H9 (cell line): ENCODE measurements around the gene HEG1. TPM values are rescaled to one million over a fixed set of nuclear protein-coding genes. Genes with fewer than 3 reads are reported as not detected.

ENCODE experiments used
- DNase-seq: peaks from one replicate; pipeline ENCODE4 v3.0.0-alpha.2; 2017
- H2AFZ ChIP-seq: one replicate; pipeline ENCODE4 v1.6.1; 2013; ENCODE audit warnings: mild to moderate bottlenecking, low read length, control low read depth, moderate library complexity
- H2AK5ac ChIP-seq: 2 replicates; pipeline ENCODE4 v1.6.1; 2013; ENCODE audit warnings: low read length, control low read depth, mixed read lengths; ENCODE audit not compliant: insufficient read length
- H2BK120ac ChIP-seq: one replicate; pipeline ENCODE4 v1.6.1; 2013; ENCODE audit warnings: low read depth, mild to moderate bottlenecking, low read length, control low read depth, inconsistent platforms; ENCODE audit not compliant: poor library complexity, severe bottlenecking
- H2BK12ac ChIP-seq: 2 replicates; pipeline ENCODE4 v1.6.1; 2013; ENCODE audit warnings: low read length, control low read depth, mixed read lengths, low read depth; ENCODE audit not compliant: insufficient read length
- H2BK15ac ChIP-seq: 2 replicates; pipeline ENCODE4 v1.6.1; 2013; ENCODE audit warnings: low read depth, low read length, control low read depth
- H2BK20ac ChIP-seq: one replicate; pipeline ENCODE4 v1.6.1; 2013; ENCODE audit warnings: low read depth, mild to moderate bottlenecking, low read length, control low read depth, inconsistent platforms; ENCODE audit not compliant: poor library complexity, severe bottlenecking
- H2BK5ac ChIP-seq: 2 replicates; pipeline ENCODE4 v1.6.1; 2013; ENCODE audit warnings: low read length, control low read depth, mixed read lengths; ENCODE audit not compliant: insufficient read length
- H3K14ac ChIP-seq: 2 replicates; pipeline ENCODE4 v1.6.1; 2013; ENCODE audit warnings: low read length, control low read depth; ENCODE audit not compliant: insufficient read depth
- H3K18ac ChIP-seq: 2 replicates; pipeline ENCODE4 v1.6.1; 2013; ENCODE audit warnings: low read depth, mild to moderate bottlenecking, mixed read lengths, low read length, control low read depth; ENCODE audit not compliant: insufficient read length
- H3K23ac ChIP-seq: 2 replicates; pipeline ENCODE4 v1.6.1; 2013; ENCODE audit warnings: low read length, control low read depth, mixed read lengths, low read depth; ENCODE audit not compliant: insufficient read length
- H3K23me2 ChIP-seq: 2 replicates; pipeline ENCODE4 v1.6.1; 2013; ENCODE audit warnings: low read depth, mild to moderate bottlenecking, mixed read lengths, low read length, control low read depth; ENCODE audit not compliant: insufficient read length, poor library complexity, severe bottlenecking
- H3K27ac ChIP-seq: 2 replicates; pipeline ENCODE4 v1.5.1; 2013; ENCODE audit warnings: low read length, control low read depth, mixed read lengths, low read depth; ENCODE audit not compliant: insufficient read length
- H3K27me3 ChIP-seq: 2 replicates; pipeline ENCODE4 v1.6.1; 2013; ENCODE audit warnings: low read length, control low read depth, inconsistent platforms; ENCODE audit not compliant: insufficient read depth
- H3K4ac ChIP-seq: 2 replicates; pipeline ENCODE4 v1.6.1; 2013; ENCODE audit warnings: low read depth, mild to moderate bottlenecking, control low read depth, inconsistent platforms, low read length, moderate library complexity
- H3K4me1 ChIP-seq: 2 replicates; pipeline ENCODE4 v1.6.1; 2013; ENCODE audit warnings: low read length, control low read depth, inconsistent platforms; ENCODE audit not compliant: insufficient read depth
- H3K4me2 ChIP-seq: 2 replicates; pipeline ENCODE4 v1.6.1; 2013; ENCODE audit warnings: low read length, control low read depth, mixed read lengths; ENCODE audit not compliant: insufficient read length, insufficient read depth
- H3K56ac ChIP-seq: 2 replicates; pipeline ENCODE4 v1.6.1; 2013; ENCODE audit warnings: low read depth, mild to moderate bottlenecking, mixed read lengths, low read length, control low read depth; ENCODE audit not compliant: insufficient read length
- H3K79me1 ChIP-seq: 2 replicates; pipeline ENCODE4 v1.6.1; 2013; ENCODE audit warnings: low read depth, mild to moderate bottlenecking, moderate library complexity, low read length, control low read depth, inconsistent platforms; ENCODE audit not compliant: insufficient read depth, poor library complexity, severe bottlenecking
- H3K79me2 ChIP-seq: 2 replicates; pipeline ENCODE4 v1.6.1; 2013; ENCODE audit warnings: low read length, control low read depth, inconsistent platforms; ENCODE audit not compliant: insufficient read depth
- H3K9ac ChIP-seq: 2 replicates; pipeline ENCODE4 v1.6.1; 2013; ENCODE audit warnings: low read length, control low read depth, mixed read lengths; ENCODE audit not compliant: insufficient read length; ENCODE audit errors: extremely low read depth
- H3K9me3 ChIP-seq: one replicate; pipeline ENCODE4 v1.6.1; 2013; ENCODE audit warnings: low read depth, low read length, inconsistent platforms; ENCODE audit not compliant: control insufficient read depth
- H3T11ph ChIP-seq: one replicate; pipeline ENCODE4 v1.6.1; 2013; ENCODE audit warnings: mild to moderate bottlenecking, low read length, control low read depth, inconsistent platforms
- H4K20me1 ChIP-seq: one replicate; pipeline ENCODE4 v1.6.1; 2013; ENCODE audit not compliant: control insufficient read depth, insufficient read length, insufficient read depth
- H4K5ac ChIP-seq: 2 replicates; pipeline ENCODE4 v1.6.1; 2013; ENCODE audit warnings: low read depth, mild to moderate bottlenecking, mixed read lengths, low read length, control low read depth; ENCODE audit not compliant: insufficient read length
- H4K8ac ChIP-seq: replicated peaks from 2 replicates; pipeline ENCODE4 v1.6.1; 2013; ENCODE audit warnings: low read length, control low read depth, mixed read lengths, low read depth; ENCODE audit not compliant: insufficient read length
- H4K91ac ChIP-seq: 2 replicates; pipeline ENCODE4 v1.6.1; 2013; ENCODE audit warnings: low read depth, mild to moderate bottlenecking, moderate library complexity, mixed read lengths, low read length, control low read depth; ENCODE audit not compliant: insufficient read length
- H3K27ac Mint-ChIP-seq, 3 experiments: 2 replicates in 2 of 3; 3 replicates in 1 of 3; pipeline ENCODE4 v1.8.0; 2020 to 2021; ENCODE audit warnings: mixed read lengths in 3 of 3, mild to moderate bottlenecking in 1 of 3, moderate library complexity in 1 of 3
- H3K27me3 Mint-ChIP-seq: 2 replicates; pipeline ENCODE4 v1.8.0; 2021; ENCODE audit warnings: low read depth, mild to moderate bottlenecking, moderate library complexity, mixed read lengths
- H3K36me3 Mint-ChIP-seq, 3 experiments: 2 replicates in 2 of 3; 3 replicates in 1 of 3; pipeline ENCODE4 v1.8.0; 2020 to 2021; ENCODE audit warnings: low read depth in 3 of 3, mixed read lengths in 3 of 3; ENCODE audit not compliant: insufficient read depth in 1 of 3
- H3K4me1 Mint-ChIP-seq, 2 experiments: 2 replicates each; pipeline ENCODE4 v1.8.0; 2020; ENCODE audit warnings: mixed read lengths in 2 of 2
- H3K4me3 Mint-ChIP-seq, 2 experiments: 2 replicates in 1 of 2; 3 replicates in 1 of 2; pipeline ENCODE4 v1.8.0; 2020 to 2021; ENCODE audit warnings: mild to moderate bottlenecking in 2 of 2, mixed read lengths in 2 of 2, moderate library complexity in 1 of 2
- H3K9me3 Mint-ChIP-seq, 2 experiments: 2 replicates in 1 of 2; 3 replicates in 1 of 2; pipeline ENCODE4 v1.8.0; 2020; ENCODE audit warnings: mild to moderate bottlenecking in 2 of 2, mixed read lengths in 2 of 2, moderate library complexity in 1 of 2
- WGBS: extraction: QIAGEN DNeasy Blood & Tissue Kit; methylation state at CpG from one replicate; pipeline ENCODE4 v1.1.7; 2013; ENCODE audit warnings: missing lambda C conversion rate, low lambda C conversion rate, mixed read lengths; ENCODE audit not compliant: insufficient read length; ENCODE audit errors: extremely low coverage; 5-methylcytosine and 5-hydroxymethylcytosine counted together
- total RNA-seq: library from RNA; stranded (reverse); gene quantifications from 2 replicates; pipeline ENCODE4 v1.2.1, GENCODE V29; 2021
- TF ChIP-seq, protein P1 (sequence below): fragments of 200-600 bp; sonication (generic); conservative IDR thresholded peaks from 3 replicates; pipeline ENCODE4 v1.8.0; 2021; ENCODE audit warnings: antibody characterized with exemption, mild to moderate bottlenecking

Gene HEG1
- total RNA-seq, 1 experiment from 2014 or later: 10.3 TPM

DNA sequence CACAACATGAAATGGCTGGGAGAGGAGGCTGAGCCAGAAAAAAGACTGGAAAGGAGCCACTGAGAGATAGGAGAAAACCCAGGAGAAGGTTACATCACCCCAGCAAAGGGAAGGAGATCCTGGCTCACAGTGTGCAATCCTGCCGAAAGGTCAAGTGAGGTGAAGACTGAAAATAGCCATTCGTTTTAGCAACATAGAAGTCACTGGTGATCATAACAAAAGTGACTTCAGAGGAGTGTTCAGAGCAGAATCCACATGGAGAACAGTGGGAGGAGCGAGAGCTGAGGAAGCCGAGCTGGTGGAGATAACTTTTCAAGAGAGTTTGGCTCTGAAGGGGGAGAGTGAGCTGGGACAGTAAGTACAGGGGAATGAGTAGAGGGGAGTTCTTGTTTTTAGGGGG lies 5.4 kb upstream of the HEG1 start:
- no peak overlapping the region for H3K27ac Mint-ChIP-seq
- no CpG with 5 or more reads among the region's 4 CpGs for WGBS

More for the DNA sequence above, 5.4 kb upstream of the HEG1 start:
- no peak overlapping the region for H3K4me2 ChIP-seq
- H4K5ac ChIP-seq: no peak overlapping the region
- H3K9ac ChIP-seq: no peak overlapping the region
- H3K14ac ChIP-seq: no peak overlapping the region
- Mint-ChIP-seq H3K9me3 (peaks cover 5% of the 10 kb centered on the region in 2 experiments; a peak in 3 of 5 replicates), H3K36me3 (0 out of 7 replicates have a peak, but pooled peaks cover 0 to 7% (median 0%) of the 10 kb centered on the region in 3 experiments), H3K4me3 (no peak overlapping the region), H3K27me3 (peaks cover 65% of the 10 kb centered on the region), H3K4me1 (peaks cover 39 to 41% of the 10 kb centered on the region in 2 experiments)
- no peak overlapping the region for H4K91ac ChIP-seq
- no peak overlapping the region for H2BK12ac ChIP-seq
- no peaks in the 10 kb centered on the region for H3K79me2 ChIP-seq
- no peak overlapping the region for H2AK5ac ChIP-seq
- no peak overlapping the region for H2AFZ ChIP-seq
- H3T11ph ChIP-seq: no peak overlapping the region
- H3K4ac ChIP-seq: no peak overlapping the region
- H2BK15ac ChIP-seq: no peak overlapping the region
- peaks cover 4% of the 10 kb centered on the region for H3K23me2 ChIP-seq
- H2BK20ac ChIP-seq: no peak overlapping the region
- H3K79me1 ChIP-seq: no peaks in the 10 kb centered on the region
- TF ChIP-seq, protein P1, sequence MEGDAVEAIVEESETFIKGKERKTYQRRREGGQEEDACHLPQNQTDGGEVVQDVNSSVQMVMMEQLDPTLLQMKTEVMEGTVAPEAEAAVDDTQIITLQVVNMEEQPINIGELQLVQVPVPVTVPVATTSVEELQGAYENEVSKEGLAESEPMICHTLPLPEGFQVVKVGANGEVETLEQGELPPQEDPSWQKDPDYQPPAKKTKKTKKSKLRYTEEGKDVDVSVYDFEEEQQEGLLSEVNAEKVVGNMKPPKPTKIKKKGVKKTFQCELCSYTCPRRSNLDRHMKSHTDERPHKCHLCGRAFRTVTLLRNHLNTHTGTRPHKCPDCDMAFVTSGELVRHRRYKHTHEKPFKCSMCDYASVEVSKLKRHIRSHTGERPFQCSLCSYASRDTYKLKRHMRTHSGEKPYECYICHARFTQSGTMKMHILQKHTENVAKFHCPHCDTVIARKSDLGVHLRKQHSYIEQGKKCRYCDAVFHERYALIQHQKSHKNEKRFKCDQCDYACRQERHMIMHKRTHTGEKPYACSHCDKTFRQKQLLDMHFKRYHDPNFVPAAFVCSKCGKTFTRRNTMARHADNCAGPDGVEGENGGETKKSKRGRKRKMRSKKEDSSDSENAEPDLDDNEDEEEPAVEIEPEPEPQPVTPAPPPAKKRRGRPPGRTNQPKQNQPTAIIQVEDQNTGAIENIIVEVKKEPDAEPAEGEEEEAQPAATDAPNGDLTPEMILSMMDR: no peak
- H3K27me3 ChIP-seq: peaks cover 7% of the 10 kb centered on the region; the same call in 1 of the 2 replicates
- H4K20me1 ChIP-seq: no peaks in the 10 kb centered on the region
- H3K27ac ChIP-seq: no peak overlapping the region
- H3K9me3 ChIP-seq: no peaks in the 10 kb centered on the region
- no peaks in the 10 kb centered on the region for H3K4me1 ChIP-seq
- H2BK5ac ChIP-seq: no peak overlapping the region
- no peak overlapping the region for H3K18ac ChIP-seq
- H2BK120ac ChIP-seq: no peak overlapping the region
- DNase-seq: no peak
- H3K56ac ChIP-seq: no peak overlapping the region
- H4K8ac ChIP-seq: no peak overlapping the region
- no peak overlapping the region for H3K23ac ChIP-seq
